ENCODE measurements around the gene RPAP3. TPM values are rescaled to one million over a fixed set of nuclear protein-coding genes. Genes with fewer than 3 reads are reported as not detected.

RPAP3 gene
- total RNA-seq, 1 experiment from 2014 or later = 22.1 TPM

- Histone ChIP-seq H2AFZ (ENCODE audit: low read length) (no peak overlapping the region), H3K36me3 (ENCODE audit: low read depth, low read length) (no peaks in the 10 kb centered on the region)
Observed at GRCh38 chr12:47744005-47744651, 38.3 kb upstream of the RPAP3 start.

GRCh38 chr12:47743311-47743860 is 37.6 kb upstream of the RPAP3 start:
- ChIA-PET CTCF (interaction anchor here (0.8 to 3.1 kb wide), 9 partner anchors 9 to 95 kb away, joined by 3 to 16 read pairs (median 6); partner anchors contain the start of genes RAPGEF3 and SLC48A1), POLR2A (ENCODE audit: unreplicated experiment) (interaction anchor here (0.8 kb wide), 1 partner anchor 25 kb away, joined by 4 read pairs; no protein-coding TSS in a partner anchor)
- TF ChIP-seq EZH2 (IDR thresholded peaks at IDR 0.05; ENCODE audit: low read length, unreplicated experiment) (no peak), CTCF (conservative IDR thresholded peaks at IDR 0.05; ENCODE audit: low read depth, low read length) (no peak), EZH2phosphoT487 (IDR thresholded peaks at IDR 0.05; ENCODE audit: borderline replicate concordance, low read length) (no peak)
- Histone ChIP-seq H3K4me3 (ENCODE audit: low read length) (no peak overlapping the region), H2AFZ (ENCODE audit: low read length) (no peak overlapping the region), H3K79me2 (ENCODE audit: low read length) (no peaks in the 10 kb centered on the region), H3F3A (ENCODE audit: low read length, unreplicated experiment) (no peaks in the 10 kb centered on the region), H3K36me3 (ENCODE audit: low read depth, low read length) (no peaks in the 10 kb centered on the region), H4K20me1 (ENCODE audit: low read length) (no peaks in the 10 kb centered on the region), H3K9me3 (ENCODE audit: low read length) (no peaks in the 10 kb centered on the region), H3K27me3 (ENCODE audit: low read length) (no peaks in the 10 kb centered on the region), H3K9ac (ENCODE audit: low read length) (no peak overlapping the region), H3K4me2 (ENCODE audit: low read length) (no peak overlapping the region), H3K27ac (ENCODE audit: low read length) (no peak overlapping the region), H3K4me1 (ENCODE audit: insufficient read depth, low read length) (peaks cover 13% of the 10 kb centered on the region; the same call in 1 of the 2 replicates), H3K9me2 (replicated peaks; ENCODE audit: low read length) (no peaks in the 10 kb centered on the region)
- DNase-seq (no peak), ATAC-seq (no peak)
- BruUV-seq (replicated peaks) = no TSS peak
- intact Hi-C loops (cut with micrococcal nuclease) = loop anchor here (2.0 kb wide), 1 partner anchor 95 kb away; no protein-coding TSS in a partner anchor

More at GRCh38 chr12:47744005-47744651, 38.3 kb upstream of the RPAP3 start:
- Histone ChIP-seq H3K4me1 (ENCODE audit: insufficient read depth, low read length) (peaks cover 13% of the 10 kb centered on the region; the same call in 1 of the 2 replicates), H3K9me3 (ENCODE audit: low read length) (no peaks in the 10 kb centered on the region), H3K27me3 (ENCODE audit: low read length) (no peaks in the 10 kb centered on the region), H3K9ac (ENCODE audit: low read length) (no peak overlapping the region), H3K9me2 (replicated peaks; ENCODE audit: low read length) (no peaks in the 10 kb centered on the region), H3K79me2 (ENCODE audit: low read length) (no peaks in the 10 kb centered on the region), H3K4me2 (ENCODE audit: low read length) (no peak overlapping the region), H3K27ac (ENCODE audit: low read length) (no peak overlapping the region), H3K4me3 (ENCODE audit: low read length) (no peak overlapping the region), H3F3A (ENCODE audit: low read length, unreplicated experiment) (no peaks in the 10 kb centered on the region), H4K20me1 (ENCODE audit: low read length) (no peaks in the 10 kb centered on the region)
- ChIA-PET CTCF (interaction anchor here (0.6 to 3.1 kb wide), 8 partner anchors 9 to 94 kb away, joined by 3 to 16 read pairs (median 6); partner anchors contain the start of genes RAPGEF3 and SLC48A1), POLR2A (ENCODE audit: unreplicated experiment) (no interaction called here)
- peak; percentile 90 for TF ChIP-seq CTCF (conservative IDR thresholded peaks at IDR 0.05; ENCODE audit: low read depth, low read length)
- TF ChIP-seq EZH2 (IDR thresholded peaks at IDR 0.05; ENCODE audit: low read length, unreplicated experiment) = no peak
- ATAC-seq (peak; percentile 86), DNase-seq (peak; percentile 85)
- BruUV-seq (replicated peaks) = no TSS peak
- intact Hi-C loops (cut with micrococcal nuclease) = loop anchor here (1.0 kb wide), 1 partner anchor 23 kb away; no protein-coding TSS in a partner anchor
